Measurements from ENCODE around the gene SLN. TPM values are rescaled to one million over a fixed set of nuclear protein-coding genes. Genes with fewer than 3 reads are reported as not detected.

SLN gene
- total RNA-seq, 4 donors from 2014 or later: 2.0 to 2.3 TPM; not detected in 2

DNA sequence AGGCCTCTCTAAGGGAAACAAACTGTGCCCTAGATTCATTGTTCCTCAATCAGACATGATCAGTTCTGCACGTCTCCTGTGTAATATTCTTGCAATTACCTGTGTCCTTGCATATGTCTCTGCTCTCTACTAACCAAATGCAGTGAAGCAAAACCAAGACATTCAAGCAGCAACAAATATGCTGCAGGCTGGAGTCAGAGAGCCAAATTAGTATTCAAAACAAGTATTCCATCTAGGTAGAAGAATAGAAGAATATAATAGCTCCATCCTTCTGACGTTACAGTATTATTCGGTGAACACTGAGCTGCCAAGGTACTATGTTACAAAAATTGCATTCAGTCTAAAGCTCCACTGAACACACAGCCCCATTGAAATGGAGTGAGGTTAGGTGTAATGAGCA lies 51.8 kb downstream of the SLN start:
- intact Hi-C loops (cut with DNase I; ENCODE audit: low total_unique reads): no loop called here
- H3K4me1 ChIP-seq: no peaks in the 10 kb centered on the region

DNA sequence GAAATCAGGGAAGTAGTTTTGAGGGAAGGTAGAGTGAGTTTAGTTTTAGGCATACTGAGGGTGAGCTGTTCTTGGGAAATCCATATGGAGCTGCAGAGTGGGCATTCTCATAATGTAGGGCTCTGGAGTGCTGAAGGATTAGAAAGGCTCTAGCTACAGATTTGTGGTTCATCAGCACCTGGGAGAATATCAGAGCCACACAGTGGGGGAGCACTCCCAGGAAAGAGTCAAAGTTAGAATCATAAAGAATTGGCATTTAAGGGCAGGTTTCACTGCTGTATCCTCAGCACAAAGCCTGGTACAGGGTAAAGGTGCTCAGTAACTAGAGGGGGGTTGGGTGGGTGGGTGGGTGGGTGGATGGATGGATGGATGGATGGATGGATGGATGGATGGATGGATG lies 52.5 kb downstream of the SLN start:
- DNase-seq: no peak

More for the DNA sequence above, 51.8 kb downstream of the SLN start:
- no peaks in the 10 kb centered on the region for H3K36me3 ChIP-seq
- no peak overlapping the region for H3K27ac ChIP-seq
- H3K4me3 ChIP-seq: no peak overlapping the region
- H3K9me3 ChIP-seq: no peaks in the 10 kb centered on the region
- no peak for DNase-seq
- H3K27me3 ChIP-seq: no peaks in the 10 kb centered on the region
- TF ChIP-seq, protein P1, sequence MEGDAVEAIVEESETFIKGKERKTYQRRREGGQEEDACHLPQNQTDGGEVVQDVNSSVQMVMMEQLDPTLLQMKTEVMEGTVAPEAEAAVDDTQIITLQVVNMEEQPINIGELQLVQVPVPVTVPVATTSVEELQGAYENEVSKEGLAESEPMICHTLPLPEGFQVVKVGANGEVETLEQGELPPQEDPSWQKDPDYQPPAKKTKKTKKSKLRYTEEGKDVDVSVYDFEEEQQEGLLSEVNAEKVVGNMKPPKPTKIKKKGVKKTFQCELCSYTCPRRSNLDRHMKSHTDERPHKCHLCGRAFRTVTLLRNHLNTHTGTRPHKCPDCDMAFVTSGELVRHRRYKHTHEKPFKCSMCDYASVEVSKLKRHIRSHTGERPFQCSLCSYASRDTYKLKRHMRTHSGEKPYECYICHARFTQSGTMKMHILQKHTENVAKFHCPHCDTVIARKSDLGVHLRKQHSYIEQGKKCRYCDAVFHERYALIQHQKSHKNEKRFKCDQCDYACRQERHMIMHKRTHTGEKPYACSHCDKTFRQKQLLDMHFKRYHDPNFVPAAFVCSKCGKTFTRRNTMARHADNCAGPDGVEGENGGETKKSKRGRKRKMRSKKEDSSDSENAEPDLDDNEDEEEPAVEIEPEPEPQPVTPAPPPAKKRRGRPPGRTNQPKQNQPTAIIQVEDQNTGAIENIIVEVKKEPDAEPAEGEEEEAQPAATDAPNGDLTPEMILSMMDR (IDR thresholded peaks at IDR 0.05): no peak
- TF ChIP-seq POLR2A (IDR thresholded peaks at IDR 0.05): no peak

More for the DNA sequence above, 52.5 kb downstream of the SLN start:
- Histone ChIP-seq H3K4me3 (no peak overlapping the region), H3K9me3 (no peaks in the 10 kb centered on the region), H3K36me3 (no peaks in the 10 kb centered on the region), H3K27ac (no peak overlapping the region), H3K4me1 (no peaks in the 10 kb centered on the region), H3K27me3 (no peaks in the 10 kb centered on the region)
- TF ChIP-seq, protein P1 (IDR thresholded peaks at IDR 0.05): no peak
- no peak for TF ChIP-seq POLR2A (IDR thresholded peaks at IDR 0.05)
- intact Hi-C loops (cut with DNase I; ENCODE audit: low total_unique reads): no loop called here

Other genes with a start within 250 kb of the SLN start
- gene ALKBH8, start 146.3 kb downstream of the SLN start, total RNA-seq: 10 to 100 TPM in 1 of 4 donors, 1 to 10 TPM in 3; 5.1 to 26.1 (median 7.4) TPM
- 1 to 10 TPM in 1 of 4 donors, not detected in 3; 8.9 TPM for gene ELMOD1, start 120.9 kb downstream of the SLN start, total RNA-seq
- 10 to 100 TPM in 1 of 4 donors, 1 to 10 TPM in 3; 5.4 to 34.9 (median 6.2) TPM for gene SLC35F2, start 146.7 kb upstream of the SLN start, total RNA-seq
- 1 to 10 TPM in 1 of 4 donors, under 1 TPM in 2, not detected in 1; 0.26 to 3.9 (median 0.79) TPM for gene RAB39A, start 216.4 kb upstream of the SLN start, total RNA-seq